ENCODE data around the gene RTN4RL2. TPM values are rescaled to one million over a fixed set of nuclear protein-coding genes. Genes with fewer than 3 reads are reported as not detected.

Gene RTN4RL2
- total and polyA plus RNA-seq, 7 experiments from 2014 or later = 0.08 to 0.47 (median 0.27) TPM; not detected in 2

DNA sequence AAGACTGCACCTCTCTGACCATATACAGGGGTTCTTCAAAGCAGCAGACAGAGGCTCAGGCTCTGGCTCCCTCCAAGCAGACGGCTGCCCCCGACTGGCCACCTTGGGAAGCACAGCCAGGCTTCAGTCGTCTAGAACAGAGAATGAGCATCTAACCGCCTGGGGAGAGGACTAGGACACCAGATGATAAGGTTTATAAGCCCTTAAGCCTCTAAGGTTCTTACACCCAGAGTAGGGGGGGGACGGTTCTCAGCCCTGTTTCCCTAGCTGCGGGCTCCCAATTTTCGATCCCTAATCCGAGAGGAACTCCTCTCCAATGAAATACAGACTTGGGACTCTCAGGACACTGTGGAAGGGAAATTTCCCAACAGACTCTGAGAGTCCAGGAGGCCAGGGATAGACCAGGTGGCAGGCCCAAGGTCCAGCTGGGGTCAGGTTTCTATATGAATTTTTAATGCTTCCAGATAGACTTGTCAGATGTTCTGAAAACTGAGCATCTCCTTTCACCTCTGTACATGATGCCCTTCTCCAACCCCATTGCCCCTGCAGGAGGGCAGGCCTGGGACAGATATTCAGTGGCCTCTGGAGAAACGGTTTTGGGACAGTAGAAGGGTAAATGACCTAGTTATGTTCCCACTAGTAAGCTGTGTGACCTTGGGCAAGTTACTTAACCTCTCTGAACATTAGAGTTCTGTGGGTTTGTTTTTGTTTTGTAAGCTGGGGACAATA is 20.2 kb downstream of the RTN4RL2 start:
- Mint-ChIP-seq H3K4me3 (peak overlapping the region in 1 of 10 donors; percentile 15), H3K36me3 (peaks cover 1 to 8% (median 7%) of the 10 kb centered on the region in 5 donors), H3K27ac (peak overlapping the region in 1 of 9 donors; percentile 49), H3K27me3 (peaks cover 0 to 67% (median 16%) of the 10 kb centered on the region in 5 donors), H3K4me1 (peaks cover 0 to 28% (median 18%) of the 10 kb centered on the region in 7 donors), H3K9me3 (no peaks in the 10 kb centered on the region)
- intact Hi-C loops (cut with micrococcal nuclease) = loop anchor here (1.0 to 5.0 kb wide), 4 partner anchors 21 to 135 kb away; partner anchors contain the start of gene SLC43A3 (in 1 of the 2)
- ATAC-seq = peak; percentile 58
- peak in 8 of 9 donors; percentile 30 to 75 (median 49) for DNase-seq
- ChIA-PET POLR2A (interaction anchor here (1.0 to 1.6 kb wide), 2 partner anchors 22 to 23 kb away, joined by 3 to 4 read pairs; no protein-coding TSS in a partner anchor), CTCF (interaction anchor here (0.6 to 9.3 kb wide), 4 partner anchors 13 to 46 kb away, joined by 3 to 104 read pairs (median 6); no protein-coding TSS in a partner anchor)
- Histone ChIP-seq H3K4me3 (ENCODE audit: low read length) (no peak overlapping the region), H3K27ac (ENCODE audit: low read depth, low read length) (no peak overlapping the region), H3K9me3 (ENCODE audit: control insufficient read depth in 2 of 3, low read length in 3 of 3) (no peaks in the 10 kb centered on the region), H3K36me3 (ENCODE audit: control insufficient read depth in 2 of 3, insufficient read depth in 3 of 3, low read length in 3 of 3) (peaks cover 0 to 8% (median 0%) of the 10 kb centered on the region in 3 experiments), H3K4me1 (ENCODE audit: control insufficient read depth in 2 of 2, insufficient read depth in 2 of 2, low read length in 2 of 2) (peaks cover 10 to 19% of the 10 kb centered on the region in 2 donors), H3K27me3 (ENCODE audit: control insufficient read depth in 2 of 2, insufficient read depth in 2 of 2, low read length in 2 of 2) (no peaks in the 10 kb centered on the region)

DNA sequence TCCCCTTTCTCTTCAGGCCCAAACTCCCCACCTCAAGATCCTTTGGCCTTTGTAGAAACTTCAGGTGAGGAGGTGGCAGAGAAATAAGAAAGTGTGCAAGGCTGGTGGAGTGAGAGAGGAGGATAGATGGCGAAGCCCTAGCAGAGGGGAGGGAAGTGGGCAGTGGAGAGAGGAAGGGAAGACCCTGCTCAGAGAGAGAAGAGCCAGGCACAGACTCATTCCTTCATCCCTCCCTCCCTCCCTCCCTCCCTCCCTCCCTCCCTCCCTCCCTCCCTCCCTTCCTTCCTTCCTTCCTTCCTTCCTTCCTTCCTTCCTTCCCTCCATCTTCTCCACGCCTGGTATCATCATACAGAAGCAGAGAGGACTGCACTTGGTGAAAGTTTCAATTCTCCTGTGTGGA is 21.0 kb downstream of the RTN4RL2 start:
- intact Hi-C loops (cut with micrococcal nuclease) = loop anchor here in 1 of 2 donors (5.0 kb wide), 1 partner anchor 54 kb away; the partner anchor contains the start of gene SLC43A3

DNA sequence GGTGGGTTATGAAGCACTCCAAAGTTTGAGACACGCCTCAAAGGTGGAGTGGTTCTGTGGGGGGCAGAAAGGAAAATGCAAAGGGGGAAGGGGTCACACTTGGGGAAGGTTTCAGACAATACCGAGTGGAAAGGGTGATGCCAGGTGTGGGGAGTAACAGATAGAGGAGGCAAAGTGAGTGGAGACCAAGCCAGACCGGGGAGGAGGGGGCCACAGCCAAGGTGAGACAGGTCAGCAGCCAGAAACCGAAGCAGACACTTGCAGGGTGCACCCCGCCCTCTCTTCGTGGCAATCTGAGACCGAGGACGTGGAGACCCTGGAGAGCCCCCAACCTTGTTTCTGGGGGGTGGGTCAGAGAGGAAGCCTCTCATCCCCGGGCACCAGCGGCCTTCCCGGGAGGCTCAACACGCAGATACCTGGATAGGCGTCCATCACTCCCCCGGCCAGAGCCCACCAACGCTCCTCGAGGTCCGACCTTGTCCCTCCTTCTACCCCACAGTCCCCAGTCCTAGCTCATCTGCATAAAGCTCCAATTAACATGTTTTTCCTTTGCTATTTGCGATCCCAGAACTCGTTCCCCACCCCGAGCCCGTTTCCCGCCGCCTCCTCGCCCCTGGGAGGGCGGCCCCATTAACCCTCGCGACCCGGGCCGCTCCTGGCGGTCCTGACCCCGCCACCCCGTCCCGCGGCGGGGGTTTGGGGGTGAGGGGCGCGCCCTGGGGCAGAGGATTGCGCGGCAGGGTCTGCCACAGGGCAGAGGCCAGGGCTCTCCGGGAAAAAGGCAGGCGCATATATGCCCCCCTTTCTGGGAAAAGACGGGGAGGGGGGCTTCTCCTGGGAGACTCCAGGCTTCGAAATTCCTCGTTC is 21.8 kb downstream of the RTN4RL2 start:
- H3K27me3 Mint-ChIP-seq = peaks cover 0 to 55% (median 19%) of the 10 kb centered on the region in 5 donors

More for the DNA sequence above, 21.0 kb downstream of the RTN4RL2 start:
- Mint-ChIP-seq H3K4me3 (peak overlapping the region in 5 of 10 donors; percentile 15 to 77 (median 33)), H3K27ac (peak overlapping the region in 1 of 9 donors; percentile 22), H3K36me3 (peaks cover 3 to 11% (median 11%) of the 10 kb centered on the region in 5 donors), H3K27me3 (peaks cover 0 to 60% (median 19%) of the 10 kb centered on the region in 5 donors), H3K9me3 (no peaks in the 10 kb centered on the region), H3K4me1 (peaks cover 0 to 21% (median 11%) of the 10 kb centered on the region in 7 donors)
- no peak overlapping the region for H3K4me3 ChIP-seq (ENCODE audit: low read length)
- no peaks in the 10 kb centered on the region for H3K27me3 ChIP-seq (ENCODE audit: control insufficient read depth in 2 of 2, insufficient read depth in 2 of 2, low read length in 2 of 2)
- ChIA-PET CTCF (interaction anchor here (1.2 to 9.3 kb wide), 3 partner anchors 12 to 45 kb away, joined by 5 to 104 read pairs (median 8); no protein-coding TSS in a partner anchor), POLR2A (interaction anchor here (1.6 kb wide), 1 partner anchor 23 kb away, joined by 4 read pairs; no protein-coding TSS in a partner anchor)
- H3K36me3 ChIP-seq (ENCODE audit: control insufficient read depth in 2 of 3, insufficient read depth in 3 of 3, low read length in 3 of 3) = peaks cover 0 to 9% (median 0%) of the 10 kb centered on the region in 3 experiments
- H3K4me1 ChIP-seq (ENCODE audit: control insufficient read depth in 2 of 2, insufficient read depth in 2 of 2, low read length in 2 of 2) = peaks cover 6 to 13% of the 10 kb centered on the region in 2 donors
- H3K27ac ChIP-seq (ENCODE audit: low read depth, low read length) = no peak overlapping the region
- DNase-seq = no peak
- ATAC-seq = no peak
- no peaks in the 10 kb centered on the region for H3K9me3 ChIP-seq (ENCODE audit: control insufficient read depth in 2 of 3, low read length in 3 of 3)

GRCh38 chr11:57482782-57483561 is 22.6 kb downstream of the RTN4RL2 start:
- Mint-ChIP-seq H3K4me1 (peaks cover 0 to 17% (median 6%) of the 10 kb centered on the region in 7 donors), H3K9me3 (no peaks in the 10 kb centered on the region), H3K36me3 (peaks cover 3 to 20% (median 19%) of the 10 kb centered on the region in 5 donors), H3K27me3 (peaks cover 3 to 47% (median 20%) of the 10 kb centered on the region in 5 donors), H3K4me3 (peak overlapping the region in 8 of 10 donors; percentile 29 to 77 (median 50)), H3K27ac (no peak overlapping the region)
- Histone ChIP-seq H3K27me3 (ENCODE audit: control insufficient read depth in 2 of 2, insufficient read depth in 2 of 2, low read length in 2 of 2) (no peaks in the 10 kb centered on the region), H3K27ac (ENCODE audit: low read depth, low read length) (no peak overlapping the region), H3K9me3 (ENCODE audit: control insufficient read depth in 2 of 3, low read length in 3 of 3) (no peaks in the 10 kb centered on the region), H3K36me3 (ENCODE audit: control insufficient read depth in 2 of 3, insufficient read depth in 3 of 3, low read length in 3 of 3) (peaks cover 0 to 15% (median 0%) of the 10 kb centered on the region in 3 experiments), H3K4me3 (ENCODE audit: low read length) (peak overlapping the region; percentile 46), H3K4me1 (ENCODE audit: control insufficient read depth in 2 of 2, insufficient read depth in 2 of 2, low read length in 2 of 2) (peaks cover 6 to 13% of the 10 kb centered on the region in 2 donors)
- DNase-seq = peak; percentile 33 to 75 (median 63)
- POLR2A ChIA-PET = no interaction called here
- intact Hi-C loops (cut with micrococcal nuclease) = loop anchor here in 1 of 2 donors (2.0 to 5.0 kb wide), 2 partner anchors 44 to 56 kb away; partner anchors contain the start of gene SLC43A3
- peak; percentile 83 for ATAC-seq
- CTCF ChIA-PET = interaction anchor here (0.6 to 9.3 kb wide), 10 partner anchors 10 to 273 kb away, joined by 3 to 104 read pairs (median 4); no protein-coding TSS in a partner anchor

More for the DNA sequence above, 21.8 kb downstream of the RTN4RL2 start:
- Histone ChIP-seq H3K27ac (ENCODE audit: low read depth, low read length) (no peak overlapping the region), H3K4me3 (ENCODE audit: low read length) (no peak overlapping the region), H3K27me3 (ENCODE audit: control insufficient read depth in 2 of 2, insufficient read depth in 2 of 2, low read length in 2 of 2) (no peaks in the 10 kb centered on the region), H3K4me1 (ENCODE audit: control insufficient read depth in 2 of 2, insufficient read depth in 2 of 2, low read length in 2 of 2) (peaks cover 6 to 13% of the 10 kb centered on the region in 2 donors), H3K36me3 (ENCODE audit: control insufficient read depth in 2 of 3, insufficient read depth in 3 of 3, low read length in 3 of 3) (peaks cover 0 to 9% (median 0%) of the 10 kb centered on the region in 3 experiments), H3K9me3 (ENCODE audit: control insufficient read depth in 2 of 3, low read length in 3 of 3) (no peaks in the 10 kb centered on the region)
- CTCF ChIA-PET = interaction anchor here (0.7 to 9.3 kb wide), 5 partner anchors 9 to 170 kb away, joined by 3 to 104 read pairs (median 5); no protein-coding TSS in a partner anchor
- Mint-ChIP-seq H3K36me3 (peaks cover 3 to 11% (median 11%) of the 10 kb centered on the region in 5 donors), H3K27ac (peak overlapping the region in 1 of 9 donors; percentile 24), H3K4me3 (peak overlapping the region in 8 of 10 donors; percentile 12 to 77 (median 34)), H3K9me3 (no peaks in the 10 kb centered on the region), H3K4me1 (peaks cover 0 to 20% (median 9%) of the 10 kb centered on the region in 7 donors)
- ATAC-seq (no peak), DNase-seq (no peak)
- intact Hi-C loops (cut with micrococcal nuclease) = loop anchor here in 1 of 2 donors (2.0 to 5.0 kb wide), 2 partner anchors 45 to 55 kb away; partner anchors contain the start of gene SLC43A3
- POLR2A ChIA-PET = interaction anchor here (0.7 to 1.6 kb wide), 2 partner anchors 24 to 175 kb away, joined by 4 read pairs; no protein-coding TSS in a partner anchor

- H3K4me1 Mint-ChIP-seq = peaks cover 0 to 17% (median 6%) of the 10 kb centered on the region in 7 donors
- no peak for DNase-seq
- POLR2A ChIA-PET = interaction anchor here (0.7 to 1.0 kb wide), 4 partner anchors 10 to 148 kb away, joined by 3 read pairs; partner anchors contain the start of gene SSRP1
- no peaks in the 10 kb centered on the region for H3K27me3 ChIP-seq (ENCODE audit: control insufficient read depth in 2 of 2, insufficient read depth in 2 of 2, low read length in 2 of 2)
- no peak overlapping the region for H3K27ac Mint-ChIP-seq
- H3K36me3 ChIP-seq (ENCODE audit: control insufficient read depth in 2 of 3, insufficient read depth in 3 of 3, low read length in 3 of 3) = peaks cover 0 to 20% (median 0%) of the 10 kb centered on the region in 3 experiments
- no peaks in the 10 kb centered on the region for H3K9me3 Mint-ChIP-seq
- ATAC-seq = no peak
- CTCF ChIA-PET = interaction anchor here (0.7 to 9.3 kb wide), 11 partner anchors 10 to 272 kb away, joined by 3 to 104 read pairs (median 5); no protein-coding TSS in a partner anchor
- peaks cover 6 to 13% of the 10 kb centered on the region in 2 donors for H3K4me1 ChIP-seq (ENCODE audit: control insufficient read depth in 2 of 2, insufficient read depth in 2 of 2, low read length in 2 of 2)
- peak overlapping the region; percentile 29 for H3K4me3 ChIP-seq (ENCODE audit: low read length)
- H3K27ac ChIP-seq (ENCODE audit: low read depth, low read length) = no peak overlapping the region
- peak overlapping the region in 6 of 10 donors; percentile 18 to 77 (median 60) for H3K4me3 Mint-ChIP-seq
- H3K9me3 ChIP-seq (ENCODE audit: control insufficient read depth in 2 of 3, low read length in 3 of 3) = no peaks in the 10 kb centered on the region
- H3K36me3 Mint-ChIP-seq = peaks cover 3 to 25% (median 24%) of the 10 kb centered on the region in 5 donors
- H3K27me3 Mint-ChIP-seq = peaks cover 8 to 42% (median 17%) of the 10 kb centered on the region in 5 donors
- intact Hi-C loops (cut with micrococcal nuclease) = loop anchor here in 1 of 2 donors (2.0 to 5.0 kb wide), 2 partner anchors 43 to 56 kb away; partner anchors contain the start of gene SLC43A3
Observed at GRCh38 chr11:57483562-57483918, 23.2 kb downstream of the RTN4RL2 start.

Data from naive thymus-derived CD4-positive, alpha-beta T cell (primary cell).